CD4-positive, alpha-beta T cell treated with Interleukin-17A for 4 hours (primary cell): ENCODE measurements around the gene IKZF3.
A peak's percentile ranks its signal among the peaks of the same experiment; 100 is the strongest.
"Not testable (repeated sequence)": the region's sequence is repeated elsewhere in the genome, so short reads cannot be mapped to it uniquely, and the experiment has no call there.

Experiments used
- DNase-seq: peaks from one replicate; pipeline ENCODE4 v3.0.0-alpha.2; 2020; ENCODE audit warnings: mixed read lengths

IKZF3 gene

DNA sequence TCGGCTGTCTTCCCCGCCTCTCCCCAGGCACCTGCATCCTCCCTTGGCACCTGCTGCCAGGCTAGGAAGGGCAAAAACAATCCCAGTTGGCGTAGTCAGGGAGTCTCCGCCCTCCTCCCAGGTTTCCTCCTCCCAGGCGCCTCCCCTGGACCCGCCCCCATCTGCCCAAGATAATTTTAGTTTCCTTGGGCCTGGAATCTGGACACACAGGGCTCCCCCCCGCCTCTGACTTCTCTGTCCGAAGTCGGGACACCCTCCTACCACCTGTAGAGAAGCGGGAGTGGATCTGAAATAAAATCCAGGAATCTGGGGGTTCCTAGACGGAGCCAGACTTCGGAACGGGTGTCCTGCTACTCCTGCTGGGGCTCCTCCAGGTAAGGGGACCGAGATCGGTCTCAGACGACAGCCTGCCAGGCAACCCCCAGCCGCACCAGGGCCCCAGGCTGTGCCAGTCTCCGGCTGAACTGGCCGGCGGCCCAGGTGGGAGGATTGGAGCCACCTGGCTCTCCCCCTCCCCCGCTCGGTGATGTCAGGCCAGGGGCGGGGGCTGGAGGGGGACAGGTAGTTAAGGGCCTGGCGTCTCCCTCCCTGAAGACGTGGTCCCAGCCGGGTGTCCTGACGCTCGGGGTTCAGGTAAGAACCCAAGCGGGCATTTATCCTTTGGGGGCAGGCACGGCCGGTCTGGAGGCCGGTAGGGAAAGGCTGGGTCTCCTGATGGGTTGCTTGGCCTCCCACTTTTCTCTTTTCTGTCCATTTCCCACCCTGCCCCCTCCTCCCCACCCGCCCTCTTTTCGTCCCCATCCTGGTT is 126.1 kb downstream of the IKZF3 start, which contains the start of gene GRB7:
GRB7 (plus strand) TSS at position 179 of the 808 bp plus-strand sequence. CDS start 4,364 bp downstream, outside the sequence.
- peak; percentile 38 for DNase-seq

DNA sequence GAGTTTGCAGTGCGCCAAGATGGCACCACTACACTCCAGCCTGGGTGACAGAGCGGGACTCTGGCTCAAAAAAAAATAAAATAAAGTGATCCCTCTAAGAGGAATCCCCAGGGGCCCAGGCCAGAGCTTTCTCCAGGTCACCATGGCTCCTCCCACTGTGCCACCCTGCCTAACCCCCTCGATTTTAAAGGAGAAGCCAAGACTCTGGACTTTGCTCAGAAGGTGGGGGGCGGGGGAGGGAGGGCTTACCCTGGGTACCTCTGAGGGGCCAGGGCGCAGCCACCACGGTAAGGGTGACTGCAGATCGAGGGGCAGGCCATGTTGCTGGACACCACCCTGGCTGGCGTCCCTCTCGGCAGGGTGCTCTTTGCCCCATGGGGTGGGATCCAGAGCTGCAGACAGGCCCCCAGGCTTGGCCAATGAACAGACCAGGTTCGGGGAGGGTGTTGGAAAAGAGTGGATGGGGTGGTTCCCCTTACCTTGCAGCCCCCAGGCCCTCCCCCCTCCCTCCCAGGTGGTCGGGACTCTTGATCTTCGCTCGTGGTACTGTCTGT is 126.8 kb downstream of the IKZF3 start:
- DNase-seq, result no peak

DNA sequence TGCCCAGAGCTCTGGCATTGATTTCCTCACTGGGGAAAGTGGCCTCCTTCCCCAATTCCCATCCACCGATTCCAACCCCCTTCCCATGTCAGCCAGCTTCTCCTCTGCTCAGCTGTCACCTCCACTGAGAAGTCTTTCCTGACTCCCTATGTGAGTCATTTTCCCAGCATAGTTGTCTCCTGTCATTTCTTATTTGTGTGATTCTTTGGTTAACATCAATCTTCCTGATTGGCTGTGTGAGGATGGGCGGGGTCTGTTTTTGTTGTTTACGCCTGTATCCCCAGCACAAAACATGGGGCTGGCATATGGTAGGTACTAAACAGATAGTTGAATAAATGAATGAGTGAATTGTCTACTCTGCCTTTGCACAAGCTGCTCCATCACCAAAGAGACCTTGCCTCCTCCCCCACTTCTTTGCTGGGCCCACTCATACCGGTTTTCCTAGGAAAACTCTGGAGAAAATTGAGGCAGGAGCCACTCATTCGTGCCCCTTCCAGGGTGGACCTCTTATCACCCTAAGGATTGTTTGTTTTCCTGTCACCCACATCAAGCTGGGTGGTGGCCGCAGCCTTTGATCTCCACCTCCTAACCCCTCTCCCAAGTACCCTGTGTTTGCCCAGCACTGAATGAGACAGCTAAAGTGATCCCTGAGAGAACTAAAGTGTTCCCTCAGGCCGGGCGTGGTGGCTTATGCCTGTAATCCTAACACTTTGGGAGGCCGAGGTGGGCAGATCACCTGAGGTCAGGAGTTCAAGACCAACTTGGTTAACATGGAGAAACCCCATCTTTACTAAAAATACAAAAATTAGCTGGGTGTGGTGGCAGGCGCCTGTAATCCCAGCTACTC is 127.6 kb downstream of the IKZF3 start:
- no peak for DNase-seq

DNA sequence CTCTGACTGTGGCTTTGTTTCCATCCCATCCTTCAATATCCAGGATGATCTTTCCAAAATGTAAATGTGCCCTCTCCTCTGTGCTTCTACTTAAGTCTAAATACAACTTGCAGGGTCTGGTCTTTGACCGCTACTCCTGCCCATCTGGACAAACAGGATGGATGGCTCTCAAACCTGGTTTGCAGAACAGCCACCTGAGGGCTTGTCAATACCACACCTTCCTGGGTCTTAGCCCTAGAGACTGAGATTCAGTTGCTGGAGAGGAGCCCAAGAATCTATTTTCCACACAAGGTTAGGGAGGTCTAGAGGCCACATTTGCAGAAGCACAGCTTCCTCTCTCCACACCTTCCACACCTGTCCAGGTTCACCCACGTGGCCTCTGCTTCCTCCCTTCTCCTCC is 128.2 kb downstream of the IKZF3 start:
- no peak for DNase-seq

DNA sequence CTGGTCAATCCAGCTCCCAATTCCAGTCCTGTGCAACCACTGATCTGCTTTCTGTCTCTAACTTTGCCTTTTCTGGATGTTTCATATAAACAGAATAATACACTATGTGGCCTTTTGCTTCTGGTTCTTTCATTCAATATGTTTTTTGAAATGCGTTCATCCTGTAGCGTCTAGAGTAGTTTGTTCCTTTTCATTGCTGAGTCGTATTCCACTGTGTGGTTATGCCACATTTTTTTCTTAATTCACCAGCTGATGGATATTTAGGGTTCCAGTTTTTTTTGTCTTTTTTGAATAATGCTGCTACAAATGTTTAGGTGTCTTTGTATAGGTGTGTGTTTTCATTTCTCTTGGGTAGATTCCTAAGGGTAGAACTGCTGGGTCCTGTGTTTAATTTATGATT is 131.5 kb downstream of the IKZF3 start:
- no peak for DNase-seq

DNA sequence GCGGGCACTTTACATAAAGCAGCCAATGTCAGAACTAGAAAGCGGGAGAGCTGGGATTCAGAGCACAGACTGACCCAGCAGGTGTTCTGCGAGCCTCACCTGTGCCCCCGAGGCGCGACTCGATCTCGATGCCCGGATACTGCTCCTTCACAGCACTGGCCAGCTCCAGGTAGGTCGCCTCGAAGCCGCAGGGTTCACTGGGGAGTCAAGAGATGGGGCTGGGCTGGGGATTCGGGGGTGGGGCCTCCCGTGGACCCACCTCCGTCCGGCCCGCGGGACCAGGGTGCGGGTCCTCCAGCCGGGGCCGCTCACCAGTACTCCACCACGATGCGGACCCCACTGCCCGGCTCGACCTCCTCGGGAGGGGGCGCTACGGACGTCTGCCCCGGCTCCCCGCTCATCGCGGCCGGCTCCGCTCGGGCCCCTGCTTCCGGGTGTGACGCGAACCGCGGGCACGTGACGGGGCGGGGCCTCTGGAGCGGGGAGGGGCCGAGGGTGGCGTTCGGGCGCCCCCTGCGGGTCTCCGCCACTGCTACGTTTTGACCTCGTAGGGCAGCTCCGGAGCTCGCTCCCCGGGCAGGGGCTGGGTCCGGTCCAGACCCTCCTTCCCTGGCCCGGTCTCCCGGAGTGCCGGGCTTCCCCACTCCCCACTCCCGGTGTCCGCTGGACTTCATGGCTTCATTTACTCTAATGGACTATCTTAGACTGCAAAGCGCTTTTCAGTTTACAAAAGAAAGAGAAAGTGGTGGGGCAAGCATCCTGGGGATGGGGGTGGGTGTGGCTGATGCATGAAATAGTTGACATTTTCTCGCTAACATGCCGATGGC is 133.8 kb downstream of the IKZF3 start, which contains the start of gene MIEN1:
MIEN1 (minus strand) TSS at position 438 of the 827 bp plus-strand sequence; CDS start at position 401, 37 bp downstream.
- DNase-seq, result peak; percentile 96

DNA sequence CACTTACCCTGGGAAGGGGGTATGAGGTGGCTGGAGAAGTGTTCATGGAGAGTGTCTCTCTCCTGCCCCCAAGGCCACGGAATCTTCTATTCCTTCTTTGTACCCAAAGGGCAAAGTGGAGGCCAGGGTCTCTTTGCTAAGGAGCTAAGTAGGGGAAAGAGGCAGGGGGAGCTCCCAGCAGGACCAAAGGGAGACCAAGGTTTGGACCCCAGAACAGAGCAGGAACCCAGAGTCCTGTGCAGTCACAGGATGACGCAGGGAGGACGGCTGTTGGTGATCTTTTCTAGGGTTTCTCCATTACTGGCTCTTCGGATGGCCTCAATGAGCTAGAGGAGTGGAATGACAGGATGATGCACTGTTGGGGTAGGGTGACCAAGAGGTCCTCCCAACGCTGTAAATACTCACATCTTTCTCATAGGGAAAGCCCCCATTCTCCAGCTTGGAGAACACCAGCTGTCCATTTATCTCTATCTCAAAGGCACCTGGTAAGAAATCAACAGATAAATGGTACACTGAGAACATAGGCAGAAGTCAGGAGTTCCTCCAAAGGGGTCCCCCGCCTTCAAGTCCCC is 134.7 kb downstream of the IKZF3 start:
- DNase-seq, result no peak

DNA sequence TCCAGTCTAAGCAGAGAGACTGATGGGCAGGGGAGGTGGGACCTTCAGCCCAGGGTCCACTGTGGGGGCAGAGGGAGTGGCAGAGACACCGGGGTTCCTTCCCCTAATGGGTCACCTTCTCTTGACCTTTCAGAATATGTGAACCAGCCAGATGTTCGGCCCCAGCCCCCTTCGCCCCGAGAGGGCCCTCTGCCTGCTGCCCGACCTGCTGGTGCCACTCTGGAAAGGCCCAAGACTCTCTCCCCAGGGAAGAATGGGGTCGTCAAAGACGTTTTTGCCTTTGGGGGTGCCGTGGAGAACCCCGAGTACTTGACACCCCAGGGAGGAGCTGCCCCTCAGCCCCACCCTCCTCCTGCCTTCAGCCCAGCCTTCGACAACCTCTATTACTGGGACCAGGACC is 136.6 kb downstream of the IKZF3 start:
- DNase-seq, result no peak

DNA sequence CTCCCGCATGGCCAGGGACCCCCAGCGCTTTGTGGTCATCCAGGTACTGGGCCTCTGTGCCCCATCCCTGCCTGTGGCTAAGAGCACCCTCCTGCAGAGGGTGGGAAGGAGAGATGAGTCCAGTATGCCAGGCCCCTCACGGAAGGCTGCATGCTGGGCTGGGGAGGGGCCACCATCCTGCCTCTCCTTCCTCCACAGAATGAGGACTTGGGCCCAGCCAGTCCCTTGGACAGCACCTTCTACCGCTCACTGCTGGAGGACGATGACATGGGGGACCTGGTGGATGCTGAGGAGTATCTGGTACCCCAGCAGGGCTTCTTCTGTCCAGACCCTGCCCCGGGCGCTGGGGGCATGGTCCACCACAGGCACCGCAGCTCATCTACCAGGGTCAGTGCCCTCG is 137.5 kb downstream of the IKZF3 start:
- DNase-seq, result no peak

DNA sequence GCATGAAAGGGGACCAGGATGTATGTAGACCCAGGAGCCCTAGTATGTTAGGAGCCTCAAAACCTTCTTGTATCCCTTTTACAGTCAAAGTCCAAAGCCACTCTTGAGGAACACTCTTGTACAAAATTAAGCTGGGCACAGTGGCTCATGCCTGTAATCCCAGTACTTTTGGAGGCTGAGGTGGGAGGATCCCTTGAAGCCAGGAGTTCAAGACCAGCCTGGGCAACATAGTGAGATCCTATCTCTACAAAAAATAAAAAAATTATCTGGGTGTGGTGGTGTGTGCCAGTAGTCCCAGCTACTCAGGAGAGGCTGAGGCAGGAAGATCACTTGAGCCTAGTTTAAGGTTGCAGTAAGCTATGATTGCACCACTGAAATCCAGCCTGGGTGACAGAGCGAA is 138.2 kb downstream of the IKZF3 start:
- DNase-seq, result not testable (repeated sequence)

DNA sequence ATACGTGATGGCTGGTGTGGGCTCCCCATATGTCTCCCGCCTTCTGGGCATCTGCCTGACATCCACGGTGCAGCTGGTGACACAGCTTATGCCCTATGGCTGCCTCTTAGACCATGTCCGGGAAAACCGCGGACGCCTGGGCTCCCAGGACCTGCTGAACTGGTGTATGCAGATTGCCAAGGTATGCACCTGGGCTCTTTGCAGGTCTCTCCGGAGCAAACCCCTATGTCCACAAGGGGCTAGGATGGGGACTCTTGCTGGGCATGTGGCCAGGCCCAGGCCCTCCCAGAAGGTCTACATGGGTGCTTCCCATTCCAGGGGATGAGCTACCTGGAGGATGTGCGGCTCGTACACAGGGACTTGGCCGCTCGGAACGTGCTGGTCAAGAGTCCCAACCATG is 139.4 kb downstream of the IKZF3 start:
- no peak for DNase-seq

DNA sequence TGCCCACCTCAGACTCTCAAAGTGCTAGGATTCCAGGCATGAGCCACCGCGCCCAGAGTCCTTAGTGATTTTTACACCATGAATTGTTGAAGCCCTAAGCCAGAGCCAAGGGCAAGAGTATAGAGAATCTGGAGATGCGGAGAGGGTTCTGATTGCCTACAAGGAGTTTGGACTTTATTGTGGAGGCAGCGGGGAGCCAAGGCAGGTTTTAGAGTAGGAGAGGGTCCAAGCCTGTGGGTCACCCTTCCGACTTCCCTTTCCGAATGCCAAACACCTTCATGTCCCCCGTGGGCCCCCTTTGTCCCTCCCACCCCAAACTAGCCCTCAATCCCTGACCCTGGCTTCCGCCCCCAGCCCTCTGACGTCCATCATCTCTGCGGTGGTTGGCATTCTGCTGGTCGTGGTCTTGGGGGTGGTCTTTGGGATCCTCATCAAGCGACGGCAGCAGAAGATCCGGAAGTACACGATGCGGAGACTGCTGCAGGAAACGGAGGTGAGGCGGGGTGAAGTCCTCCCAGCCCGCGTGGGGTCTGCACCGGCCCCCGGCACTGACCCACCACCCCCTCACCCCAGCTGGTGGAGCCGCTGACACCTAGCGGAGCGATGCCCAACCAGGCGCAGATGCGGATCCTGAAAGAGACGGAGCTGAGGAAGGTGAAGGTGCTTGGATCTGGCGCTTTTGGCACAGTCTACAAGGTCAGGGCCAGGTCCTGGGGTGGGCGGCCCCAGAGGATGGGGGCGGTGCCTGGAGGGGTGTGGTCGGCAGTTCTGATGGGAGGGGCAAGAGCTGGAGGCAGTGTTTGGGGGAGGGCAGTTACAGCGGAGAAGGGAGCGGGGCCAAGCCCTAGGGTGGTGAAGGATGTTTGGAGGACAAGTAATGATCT is 140.9 kb downstream of the IKZF3 start:
- no peak for DNase-seq

DNA sequence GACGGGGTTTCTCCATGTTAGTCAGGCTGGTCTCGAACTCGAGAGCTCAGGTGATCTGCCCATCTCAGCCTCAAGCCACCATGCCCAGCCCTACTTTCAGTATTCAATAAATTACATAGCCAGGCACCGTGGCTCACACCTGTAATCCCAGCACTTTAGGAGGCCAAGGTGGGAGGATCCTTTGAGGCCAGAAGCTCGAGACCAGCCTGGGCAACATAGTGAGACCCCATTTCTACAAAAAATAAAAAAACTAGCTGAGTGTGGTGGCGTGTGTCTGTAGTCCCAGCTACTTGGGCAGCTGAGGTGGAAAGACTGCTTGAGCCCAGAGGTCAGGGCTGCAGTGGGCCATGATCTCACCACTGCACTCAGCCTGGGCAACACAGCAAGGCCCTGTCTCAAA is 142.0 kb downstream of the IKZF3 start:
- DNase-seq, result no peak

DNA sequence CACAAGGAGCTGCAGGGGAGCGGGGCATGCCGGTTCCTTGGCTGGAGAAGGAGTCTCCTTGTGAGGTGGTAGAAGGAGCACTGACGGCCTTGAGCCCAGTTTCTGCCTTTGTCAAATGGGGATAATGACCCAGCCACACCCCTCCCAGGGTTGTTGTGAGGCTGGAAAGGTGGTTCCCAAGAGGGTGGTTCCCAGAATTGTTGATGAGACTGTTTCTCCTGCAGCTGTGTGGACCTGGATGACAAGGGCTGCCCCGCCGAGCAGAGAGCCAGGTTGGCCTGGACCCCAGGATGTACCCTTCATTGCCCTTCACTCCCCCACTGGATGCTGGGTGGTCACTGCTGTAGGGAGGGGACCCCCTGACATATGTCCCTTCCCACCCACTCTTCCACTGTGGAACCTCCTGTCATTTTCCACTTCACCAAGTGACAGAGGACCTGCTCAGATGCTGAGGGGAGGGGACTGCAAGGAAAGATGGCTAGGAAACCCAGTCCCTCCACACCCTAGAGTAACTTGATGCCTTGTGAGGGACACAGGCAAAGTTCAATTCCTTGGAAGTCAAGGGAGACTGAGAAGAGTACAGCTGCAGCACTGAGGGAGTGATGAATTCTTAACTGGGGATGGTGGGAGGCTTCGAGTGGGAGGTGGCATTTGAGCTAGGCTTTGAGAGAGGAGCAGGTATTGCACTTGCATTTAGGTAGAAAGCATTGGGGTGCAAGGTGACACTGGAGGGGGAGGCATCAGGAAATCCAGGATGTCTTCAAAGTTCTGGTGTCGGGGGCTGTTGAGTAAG is 144.4 kb downstream of the IKZF3 start:
- no peak for DNase-seq

DNA sequence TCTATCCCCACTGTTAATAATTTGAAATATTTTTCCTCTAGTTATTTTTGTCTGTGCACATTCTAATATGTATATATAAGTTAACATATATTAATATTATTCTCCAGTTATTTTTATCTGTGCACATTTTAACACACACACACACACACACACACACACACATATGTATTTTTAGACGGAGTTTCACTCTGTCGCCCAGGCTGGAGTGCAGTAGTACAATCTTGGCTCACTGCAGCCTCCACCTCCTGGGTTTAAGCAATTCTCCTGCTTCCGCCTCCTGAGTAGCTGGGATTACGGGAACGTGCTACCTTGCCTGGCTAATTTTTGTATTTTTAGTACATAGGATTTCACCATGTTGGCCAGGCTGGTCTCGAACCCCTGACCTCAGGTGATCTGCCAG is 146.5 kb downstream of the IKZF3 start:
- no peak for DNase-seq

DNA sequence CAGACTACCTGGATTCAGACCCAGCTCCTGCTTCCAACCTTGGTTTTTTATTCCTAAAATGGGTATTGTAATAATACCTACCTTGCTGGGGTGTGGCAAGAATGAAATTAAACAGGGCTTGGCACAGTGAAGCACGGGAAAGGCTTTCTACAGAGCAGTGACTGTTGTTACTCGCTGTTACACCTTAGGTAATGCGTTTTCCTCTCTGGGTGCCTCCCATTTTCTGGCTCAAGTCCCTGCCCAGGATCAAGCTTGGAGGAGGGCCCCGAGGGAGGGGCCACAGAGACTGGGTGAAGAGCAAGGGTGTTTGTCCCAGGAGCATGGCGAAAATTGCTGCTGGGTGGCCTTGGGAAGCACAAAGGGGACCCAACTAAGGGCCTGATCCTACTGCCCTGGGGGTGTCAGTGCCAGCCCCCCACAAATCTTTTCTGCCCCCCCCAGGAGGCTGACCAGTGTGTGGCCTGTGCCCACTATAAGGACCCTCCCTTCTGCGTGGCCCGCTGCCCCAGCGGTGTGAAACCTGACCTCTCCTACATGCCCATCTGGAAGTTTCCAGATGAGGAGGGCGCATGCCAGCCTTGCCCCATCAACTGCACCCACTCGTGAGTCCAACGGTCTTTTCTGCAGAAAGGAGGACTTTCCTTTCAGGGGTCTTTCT is 147.1 kb downstream of the IKZF3 start:
- DNase-seq, result no peak

DNA sequence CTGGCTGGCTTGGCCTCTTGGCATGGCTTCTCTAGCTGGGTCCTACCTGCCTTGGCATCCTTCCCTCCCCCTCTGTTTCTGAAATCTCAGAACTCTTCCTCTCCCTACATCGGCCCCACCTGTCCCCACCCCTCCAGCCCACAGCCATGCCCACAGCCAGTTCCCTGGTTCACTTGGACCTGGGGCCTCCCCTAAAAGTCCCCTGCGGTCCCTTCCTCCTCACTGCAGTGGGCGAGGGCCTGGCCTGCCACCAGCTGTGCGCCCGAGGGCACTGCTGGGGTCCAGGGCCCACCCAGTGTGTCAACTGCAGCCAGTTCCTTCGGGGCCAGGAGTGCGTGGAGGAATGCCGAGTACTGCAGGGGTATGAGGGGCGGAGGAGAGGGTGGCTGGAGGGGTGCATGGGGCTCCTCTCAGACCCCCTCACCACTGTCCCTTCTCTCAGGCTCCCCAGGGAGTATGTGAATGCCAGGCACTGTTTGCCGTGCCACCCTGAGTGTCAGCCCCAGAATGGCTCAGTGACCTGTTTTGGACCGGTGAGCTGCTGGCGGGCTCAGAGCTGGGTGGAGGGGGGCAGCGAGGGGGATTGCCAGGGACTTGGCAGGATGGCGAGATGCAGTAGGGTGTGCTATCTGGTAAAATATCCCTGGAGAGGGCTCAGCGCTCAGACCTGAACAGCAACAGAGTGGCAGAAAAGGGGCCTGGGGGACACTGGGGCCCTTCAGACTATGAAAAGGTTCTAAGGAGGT is 147.9 kb downstream of the IKZF3 start:
- no peak for DNase-seq

DNA sequence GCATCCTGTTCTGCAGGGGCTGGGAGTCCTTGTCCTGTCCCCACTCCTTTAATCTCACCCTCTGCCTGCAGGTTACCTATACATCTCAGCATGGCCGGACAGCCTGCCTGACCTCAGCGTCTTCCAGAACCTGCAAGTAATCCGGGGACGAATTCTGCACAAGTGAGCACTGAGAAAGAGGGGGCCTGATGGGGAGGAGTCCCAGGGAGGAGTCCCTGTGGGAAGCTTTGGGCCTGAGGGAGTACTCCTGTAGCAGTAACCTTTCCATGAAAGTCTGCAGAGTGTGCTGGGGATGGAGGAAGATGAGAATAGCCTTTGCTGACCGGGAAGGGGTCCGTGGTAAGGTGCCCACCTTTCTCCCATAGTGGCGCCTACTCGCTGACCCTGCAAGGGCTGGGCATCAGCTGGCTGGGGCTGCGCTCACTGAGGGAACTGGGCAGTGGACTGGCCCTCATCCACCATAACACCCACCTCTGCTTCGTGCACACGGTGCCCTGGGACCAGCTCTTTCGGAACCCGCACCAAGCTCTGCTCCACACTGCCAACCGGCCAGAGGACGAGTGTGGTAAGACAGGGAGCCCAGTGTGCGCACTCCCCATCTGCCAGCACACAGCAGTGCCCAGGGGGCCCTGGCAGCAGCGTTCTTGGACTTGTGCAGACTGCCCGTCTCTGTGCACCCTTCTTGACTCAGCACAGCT is 148.6 kb downstream of the IKZF3 start:
- DNase-seq, result no peak
